GM18873 (cell line): ENCODE measurements around the gene MTX2.
A peak's percentile ranks its signal among the peaks of the same experiment; 100 is the strongest.
"Not testable (repeated sequence)": the region's sequence is repeated elsewhere in the genome, so short reads cannot be mapped to it uniquely, and the experiment has no call there.

ENCODE experiments used
- ATAC-seq: cut with Tn5 transposase; IDR thresholded peaks from one replicate; pipeline ENCODE4 v1.9.1; 2021; ENCODE audit warnings: mild to moderate bottlenecking, moderate library complexity, moderate number of reproducible peaks; ENCODE audit not compliant: unreplicated experiment, low FRiP score

MTX2 gene

GRCh38 chr2:176284461-176285049 lies 15.3 kb downstream of the MTX2 start:
- ATAC-seq = no peak

DNA sequence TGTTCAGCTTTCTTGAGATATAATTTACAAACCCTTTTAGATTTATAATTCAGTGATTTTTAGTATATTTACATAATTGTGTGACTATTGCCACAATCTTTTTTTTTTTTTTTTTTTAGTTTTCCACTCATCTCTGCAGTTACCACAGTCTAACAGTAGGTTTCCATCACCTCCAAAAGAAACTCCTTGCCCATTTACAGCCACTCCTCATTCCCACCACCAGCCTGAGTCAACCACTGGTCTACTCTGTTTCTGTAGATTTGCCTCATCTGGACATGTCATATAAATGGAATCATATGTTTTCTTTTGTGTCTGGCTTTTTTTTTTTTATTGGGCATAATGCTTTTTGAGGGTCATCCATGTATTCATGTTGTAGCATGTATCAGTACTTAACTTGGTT lies 16.1 kb downstream of the MTX2 start:
- no peak for ATAC-seq

GRCh38 chr2:176291335-176291734 lies 22.1 kb downstream of the MTX2 start:
- no peak for ATAC-seq

DNA sequence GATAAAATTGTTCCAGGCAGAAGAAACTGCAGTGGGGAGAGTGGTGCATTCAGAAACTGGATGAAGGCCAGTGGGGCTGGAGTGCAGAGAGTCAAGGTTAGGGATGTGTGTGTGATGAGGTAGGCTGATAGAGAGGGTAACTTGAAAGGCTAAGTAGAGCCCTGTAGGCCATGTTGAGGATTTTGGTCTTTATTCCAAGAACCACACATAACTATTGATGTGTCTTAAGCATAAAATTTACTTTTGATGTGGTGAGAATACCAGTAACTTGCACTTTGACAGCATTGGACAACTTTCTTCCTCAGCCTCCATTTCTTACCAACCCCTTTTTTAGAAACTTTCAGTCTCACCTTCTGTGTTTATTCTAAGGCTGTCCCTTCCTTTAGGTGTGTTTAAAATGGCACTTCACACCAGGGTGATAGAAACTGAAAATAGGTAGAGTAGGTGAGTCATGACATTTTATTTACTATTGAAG lies 22.6 kb downstream of the MTX2 start:
- peak; percentile 71 for ATAC-seq

- ATAC-seq = no peak
Observed at GRCh38 chr2:176292608-176293007, 23.4 kb downstream of the MTX2 start.

GRCh38 chr2:176293334-176293733 lies 24.1 kb downstream of the MTX2 start:
- no peak for ATAC-seq

- ATAC-seq = no peak
Observed at GRCh38 chr2:176297067-176297466, 27.8 kb downstream of the MTX2 start.

DNA sequence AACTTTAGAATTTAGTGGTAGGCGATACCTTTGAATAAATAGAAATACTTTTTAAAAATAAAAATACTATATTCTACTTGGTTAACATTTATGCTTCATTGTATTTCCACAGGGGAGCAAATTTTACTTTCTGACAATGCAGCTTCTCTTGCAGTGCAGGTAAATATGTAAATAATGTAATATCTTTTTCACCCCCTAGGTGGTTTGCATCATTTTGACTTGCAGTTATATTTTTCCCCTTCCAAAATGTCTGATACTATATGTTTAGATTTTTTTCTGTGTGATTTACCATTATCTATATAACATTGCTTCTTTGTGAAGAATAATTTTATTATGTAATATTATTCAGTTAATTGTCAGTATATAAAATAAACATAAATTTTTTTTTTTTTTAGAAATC lies 28.5 kb downstream of the MTX2 start:
- no peak for ATAC-seq

- ATAC-seq = not testable (repeated sequence)
Observed at GRCh38 chr2:176306020-176306419, 36.8 kb downstream of the MTX2 start.

- ATAC-seq = no peak
Observed at GRCh38 chr2:176317199-176317598, 48.0 kb downstream of the MTX2 start.

GRCh38 chr2:176317623-176318065 lies 48.4 kb downstream of the MTX2 start:
- no peak for ATAC-seq

DNA sequence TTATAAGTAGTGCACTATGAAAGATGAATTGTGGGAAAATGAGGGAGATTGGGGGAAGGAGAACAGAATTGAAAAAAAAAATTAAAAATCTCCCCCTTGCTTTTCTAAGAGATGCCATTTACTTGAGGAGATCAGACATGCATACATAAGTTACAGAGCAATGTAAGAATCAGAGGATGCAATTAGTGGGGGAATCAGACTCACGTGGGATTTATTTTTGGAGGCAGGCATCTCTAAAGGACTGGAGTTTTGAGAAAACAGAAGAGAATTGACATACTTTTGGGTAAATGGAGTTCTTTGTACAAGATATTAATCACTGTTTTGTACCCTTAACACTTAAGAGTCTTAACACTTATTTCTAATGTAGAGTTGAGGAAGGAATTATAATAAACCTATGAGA lies 52.7 kb downstream of the MTX2 start:
- no peak for ATAC-seq

DNA sequence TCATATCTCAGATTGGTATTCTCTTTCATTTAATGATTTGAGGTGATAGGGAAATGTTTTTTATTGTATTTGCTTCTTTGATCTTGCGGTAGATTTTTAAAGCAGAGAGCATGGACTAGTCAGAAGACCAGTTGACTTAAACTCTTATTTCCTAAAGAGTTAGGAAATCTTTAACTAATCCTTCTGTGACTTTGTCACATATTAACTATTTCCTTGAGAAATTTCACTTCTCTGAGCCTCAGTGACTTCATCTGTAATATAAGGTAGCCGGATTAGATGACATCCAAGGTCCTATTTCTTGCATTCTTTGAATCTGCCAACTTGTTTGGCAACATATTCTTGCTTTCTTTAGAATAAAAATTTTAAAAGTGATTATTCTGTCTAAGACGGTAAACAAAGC lies 55.6 kb downstream of the MTX2 start:
- ATAC-seq = no peak

GRCh38 chr2:176325732-176326131 lies 56.5 kb downstream of the MTX2 start:
- no peak for ATAC-seq

GRCh38 chr2:176328149-176328548 lies 58.9 kb downstream of the MTX2 start:
- no peak for ATAC-seq

GRCh38 chr2:176330612-176331011 lies 61.4 kb downstream of the MTX2 start:
- no peak for ATAC-seq

DNA sequence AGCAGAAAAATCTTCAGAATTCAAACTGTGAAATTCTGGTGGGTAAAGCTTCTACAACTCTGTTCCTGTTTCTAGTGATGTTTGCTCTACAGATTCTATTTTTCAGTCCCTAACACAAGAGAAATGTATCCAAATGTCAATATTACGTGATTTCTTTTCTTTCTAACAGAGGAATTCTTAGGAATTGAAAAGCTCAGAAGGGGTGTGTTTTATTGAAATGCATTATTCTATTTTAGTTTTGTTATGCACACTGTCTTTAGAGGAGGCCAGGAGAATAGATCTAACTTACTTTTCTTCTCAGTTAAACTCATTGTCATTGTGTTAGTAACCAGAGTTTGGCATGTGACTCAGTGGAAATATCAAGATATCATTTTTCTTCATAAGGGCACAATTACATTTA lies 62.4 kb downstream of the MTX2 start:
- ATAC-seq = no peak

- no peak for ATAC-seq
Observed at GRCh38 chr2:176334729-176335128, 65.5 kb downstream of the MTX2 start.

GRCh38 chr2:176338395-176338794 lies 69.2 kb downstream of the MTX2 start:
- ATAC-seq = no peak

DNA sequence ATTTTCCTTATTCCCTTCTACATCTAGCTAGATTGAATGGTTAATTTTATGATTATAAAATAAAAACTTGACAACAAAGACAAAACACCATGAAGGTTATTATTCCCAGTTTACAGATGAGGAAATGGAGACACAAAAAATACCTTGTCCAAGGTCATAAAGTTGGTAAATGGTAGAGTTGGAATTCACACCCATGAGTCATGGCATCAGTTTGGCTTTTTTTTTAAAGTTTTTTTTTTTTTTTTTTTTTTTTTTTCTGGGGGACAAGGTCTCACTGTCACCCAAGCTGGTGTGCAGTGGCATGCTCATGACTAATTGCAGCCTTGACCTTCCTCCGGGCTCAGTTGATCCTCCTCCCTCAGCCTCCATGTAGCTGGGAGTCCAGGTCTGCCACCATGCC lies 70.0 kb downstream of the MTX2 start:
- ATAC-seq = no peak

DNA sequence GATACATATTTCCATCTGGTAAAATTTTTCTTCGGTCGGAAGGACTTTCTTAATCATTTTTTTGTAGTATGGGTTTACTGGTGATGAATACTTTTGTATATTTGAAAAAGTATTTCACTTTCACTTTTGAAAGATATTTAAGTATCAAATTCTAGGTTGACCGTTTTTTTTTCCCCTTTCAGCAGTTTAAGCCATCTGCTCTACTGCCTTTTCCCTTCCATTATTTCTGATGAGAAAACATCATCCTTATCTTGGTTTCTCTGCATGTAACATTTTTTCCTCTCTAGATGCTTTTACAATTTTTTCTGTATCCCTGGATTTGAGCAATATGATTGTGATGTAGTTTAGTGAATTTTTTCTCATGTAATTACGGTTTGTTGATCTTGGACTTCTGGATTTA lies 87.0 kb downstream of the MTX2 start:
- no peak for ATAC-seq

- ATAC-seq = no peak
Observed at GRCh38 chr2:176364273-176364977, 95.2 kb downstream of the MTX2 start.
